ENCODE results near the gene CCDC57. TPM values are rescaled to one million over a fixed set of nuclear protein-coding genes. Genes with fewer than 3 reads are reported as not detected.

The CCDC57 gene
- total RNA-seq (2022; extraction: Qiagen RNA extraction) = 15.5 to 29.5 TPM (median 28.3 TPM) in 5 replicates

GRCh38 chr17:82212331-82213250 is at the start of gene CCDC57:
TSS of gene CCDC57 (minus strand) at chr17:82212842. CDS start at chr17:82201944, 10,898 bp downstream.

GRCh38 chr17:82228842-82229697 is 16.4 kb upstream of the CCDC57 start, which contains the start of gene SLC16A3:
TSS of gene SLC16A3 (plus strand) at chr17:82229042. CDS start at chr17:82236009, 6,967 bp downstream.

GRCh38 chr17:82098169-82098938 is 114.3 kb downstream of the CCDC57 start, which contains the start of gene FASN:
TSS of gene FASN (minus strand) at chr17:82098236. CDS start at chr17:82096445, 1,791 bp downstream.

GRCh38 chr17:82065638-82066303 is 146.9 kb downstream of the CCDC57 start, which contains the start of gene DUS1L:
TSS of gene DUS1L (minus strand) at chr17:82065804. CDS start at chr17:82065059, 745 bp downstream.

GRCh38 chr17:82051776-82052637 is 160.6 kb downstream of the CCDC57 start, which contains the start of the genes GPS1 and RFNG:
TSS of gene GPS1 (plus strand) at chr17:82051898. CDS start at chr17:82051932, 34 bp downstream.
TSS of gene RFNG (minus strand) at chr17:82051811. CDS start at chr17:82051766, 45 bp downstream.

Other genes starting within 250 kb of the CCDC57 start
- 20.1 to 29.2 TPM (median 26.5 TPM) in 5 replicates for gene ASPSCR1, start 235.2 kb downstream of the CCDC57 start, total RNA-seq (2022; extraction: Qiagen RNA extraction)
- gene CENPX, start 190.0 kb downstream of the CCDC57 start, total RNA-seq (2022; extraction: Qiagen RNA extraction) = 135 to 206 TPM (median 183 TPM) in 5 replicates
- gene LRRC45, start 189.5 kb downstream of the CCDC57 start, total RNA-seq (2022; extraction: Qiagen RNA extraction) = 8.9 to 17.5 TPM (median 12.8 TPM) in 5 replicates
- gene RAC3, start 181.2 kb downstream of the CCDC57 start, total RNA-seq (2022; extraction: Qiagen RNA extraction) = 24.9 to 43.1 TPM (median 39.9 TPM) in 5 replicates
- gene DCXR, start 175.1 kb downstream of the CCDC57 start, total RNA-seq (2022; extraction: Qiagen RNA extraction) = 65.2 to 110 TPM (median 102 TPM) in 5 replicates
- 16.5 to 26.6 TPM (median 25.1 TPM) in 5 replicates for gene RFNG, start 161.0 kb downstream of the CCDC57 start, total RNA-seq (2022; extraction: Qiagen RNA extraction)
- 108 to 148 TPM (median 138 TPM) in 5 replicates for gene GPS1, start 160.9 kb downstream of the CCDC57 start, total RNA-seq (2022; extraction: Qiagen RNA extraction)
- 73.5 to 153 TPM (median 133 TPM) in 5 replicates for gene DUS1L, start 147.0 kb downstream of the CCDC57 start, total RNA-seq (2022; extraction: Qiagen RNA extraction)
- gene FASN, start 114.6 kb downstream of the CCDC57 start, total RNA-seq (2022; extraction: Qiagen RNA extraction) = 112 to 154 TPM (median 145 TPM) in 5 replicates
- 134 to 178 TPM (median 170 TPM) in 5 replicates for gene SLC16A3, start 16.2 kb upstream of the CCDC57 start, total RNA-seq (2022; extraction: Qiagen RNA extraction)
- gene CSNK1D, start 60.9 kb upstream of the CCDC57 start, total RNA-seq (2022; extraction: Qiagen RNA extraction) = 205 to 236 TPM (median 234 TPM) in 5 replicates
- gene CD7, start 104.8 kb upstream of the CCDC57 start, total RNA-seq (2022; extraction: Qiagen RNA extraction) = 0.16 to 0.24 TPM (median 0.19 TPM) in 4 of 5 replicates, not detected in the other
- gene SECTM1, start 120.9 kb upstream of the CCDC57 start, total RNA-seq (2022; extraction: Qiagen RNA extraction) = 1.4 to 2.6 TPM (median 2.1 TPM) in 5 replicates
- 0.29 to 0.49 TPM (median 0.37 TPM) in 5 replicates for gene TEX19, start 146.4 kb upstream of the CCDC57 start, total RNA-seq (2022; extraction: Qiagen RNA extraction)
- gene UTS2R, start 158.9 kb upstream of the CCDC57 start, total RNA-seq (2022; extraction: Qiagen RNA extraction) = not detected in 5 replicates
- gene HEXD, start 205.5 kb upstream of the CCDC57 start, total RNA-seq (2022; extraction: Qiagen RNA extraction) = 11.2 to 14.8 TPM (median 13.6 TPM) in 5 replicates
- 20.2 to 26.1 TPM (median 24.0 TPM) in 5 replicates for gene OGFOD3, start 205.7 kb upstream of the CCDC57 start, total RNA-seq (2022; extraction: Qiagen RNA extraction)
- 51.0 to 60.8 TPM (median 55.2 TPM) in 5 replicates for gene CYBC1, start 237.9 kb upstream of the CCDC57 start, total RNA-seq (2022; extraction: Qiagen RNA extraction)
- gene NARF, start 245.9 kb upstream of the CCDC57 start, total RNA-seq (2022; extraction: Qiagen RNA extraction) = 47.9 to 55.8 TPM (median 52.9 TPM) in 5 replicates

Measured in A549 treated with AZD2906 at 1 μM for 4 hours (cell line).